H1 (cell line): ENCODE results near the gene CHRNA1. TPM values are rescaled to one million over a fixed set of nuclear protein-coding genes. Genes with fewer than 3 reads are reported as not detected.

Experiments used
- CTCF ChIA-PET: fragments of 300-600 bp; sonication (Branson Sonifier 250); formaldehyde crosslinking; loops from one replicate; lab custom pipeline; 2021; ENCODE audit not compliant: partially characterized antibody; lab: Charles Lee
- POLR2A ChIA-PET: fragments of 300-600 bp; sonication (Branson Sonifier 250); formaldehyde crosslinking; loops from one replicate; lab custom pipeline; 2021; ENCODE audit warnings: inconsistent platforms; ENCODE audit not compliant: partially characterized antibody; lab: Charles Lee
- DNase-seq, 2 experiments: peaks; one replicate each; pipeline versions ENCODE4 v3.0.0 to v3.0.0-alpha.2; 2010 to 2022; ENCODE audit warnings: low spot score in 2 of 2, low read depth in 1 of 2, mixed read lengths in 1 of 2
- FAIRE-seq: peaks from 2 replicates; lab custom pipeline; 2011; peaks lifted over from hg19 to GRCh38; lab: Jason Lieb, UNC
- H2AFZ ChIP-seq: 2 replicates; pipeline ENCODE4 v1.8.1; 2012; ENCODE audit warnings: low read length, inconsistent platforms
- H2AK5ac ChIP-seq: 2 replicates; pipeline ENCODE4 v1.6.1; 2013; ENCODE audit warnings: low read depth, low read length
- H2BK120ac ChIP-seq: replicated peaks from 2 replicates; pipeline ENCODE3; 2013; ENCODE audit warnings: low read depth, low read length, inconsistent platforms
- H2BK12ac ChIP-seq: 2 replicates; pipeline ENCODE4 v1.6.1; 2013; ENCODE audit warnings: low read depth, low read length
- H2BK15ac ChIP-seq: 2 replicates; pipeline ENCODE4 v1.6.1; 2013; ENCODE audit warnings: low read length
- H2BK20ac ChIP-seq: 2 replicates; pipeline ENCODE4 v1.6.1; 2013; ENCODE audit warnings: low read length
- H2BK5ac ChIP-seq: 2 replicates; pipeline ENCODE4 v1.6.1; 2013; ENCODE audit warnings: low read depth, low read length
- H3K14ac ChIP-seq: 2 replicates; pipeline ENCODE4 v1.6.1; 2013; ENCODE audit warnings: inconsistent platforms; ENCODE audit not compliant: insufficient read length
- H3K18ac ChIP-seq: 2 replicates; pipeline ENCODE4 v1.6.1; 2013; ENCODE audit warnings: low read length; ENCODE audit errors: extremely low read depth
- H3K23ac ChIP-seq: 2 replicates; pipeline ENCODE4 v1.6.1; 2013; ENCODE audit warnings: inconsistent platforms; ENCODE audit not compliant: insufficient read length
- H3K23me2 ChIP-seq: 2 replicates; pipeline ENCODE4 v1.6.1; 2013; ENCODE audit warnings: low read depth, low read length
- H3K27ac ChIP-seq: 2 replicates; pipeline ENCODE4 v1.6.1; 2011; ENCODE audit warnings: low read depth, low read length, inconsistent platforms
- H3K27me3 ChIP-seq, 4 experiments: replicated peaks in 1 of 4; 1 replicate in 1 of 4; 2 replicates in 3 of 4; pipeline versions ENCODE4 v1.6.1 to v1.8.1; 2011 to 2013; ENCODE audit warnings: low read length in 3 of 4, mild to moderate bottlenecking in 3 of 4, inconsistent platforms in 2 of 4, mixed read lengths in 2 of 4, moderate library complexity in 1 of 4; ENCODE audit not compliant: control insufficient read depth in 3 of 4, insufficient read depth in 3 of 4; ENCODE audit errors: extremely low read depth in 1 of 4
- H3K36me3 ChIP-seq, 4 experiments: 2 replicates each; pipeline versions ENCODE4 v1.6.1 to v1.8.1; 2011 to 2013; ENCODE audit warnings: mild to moderate bottlenecking in 4 of 4, low read length in 3 of 4, moderate library complexity in 2 of 4, control low read depth in 1 of 4, inconsistent platforms in 1 of 4; ENCODE audit not compliant: insufficient read depth in 4 of 4, control insufficient read depth in 2 of 4
- H3K4ac ChIP-seq: replicated peaks from 2 replicates; pipeline ENCODE3; 2013; ENCODE audit warnings: low read length, low read depth, mixed read lengths, inconsistent platforms; ENCODE audit not compliant: insufficient read length
- H3K4me1 ChIP-seq, 4 experiments: replicated peaks in 1 of 4; 1 replicate in 1 of 4; 2 replicates in 3 of 4; pipeline versions ENCODE4 v1.6.1 to v1.8.1; 2011 to 2013; ENCODE audit warnings: low read length in 3 of 4, inconsistent platforms in 2 of 4, mixed read lengths in 1 of 4; ENCODE audit not compliant: insufficient read depth in 4 of 4, control insufficient read depth in 3 of 4
- H3K4me2 ChIP-seq, 2 experiments: 2 replicates each; pipeline versions ENCODE4 v1.6.1 to v1.8.1; 2011 to 2013; ENCODE audit warnings: low read depth in 2 of 2, low read length in 2 of 2, control low read depth in 1 of 2, inconsistent platforms in 1 of 2, mild to moderate bottlenecking in 1 of 2; ENCODE audit not compliant: insufficient read depth in 1 of 2
- H3K4me3 ChIP-seq, 4 experiments: fragments of 200-600, 300-600 bp in 1 of 4; sonication (generic), shearing (Covaris generic), sonication (Bioruptor Twin) in 1 of 4; 2 replicates each; pipeline versions ENCODE4 v1.5.1 to v1.8.1; 2011 to 2016; ENCODE audit warnings: low read length in 4 of 4, low read depth in 3 of 4, control low read depth in 2 of 4, inconsistent platforms in 2 of 4, mild to moderate bottlenecking in 2 of 4, mixed read lengths in 1 of 4, moderate library complexity in 1 of 4; ENCODE audit not compliant: insufficient read depth in 2 of 4; ENCODE audit errors: extremely low read depth in 1 of 4
- H3K56ac ChIP-seq: replicated peaks from 2 replicates; pipeline ENCODE3; 2013; ENCODE audit warnings: low read depth, mild to moderate bottlenecking, mixed read lengths, low read length, inconsistent platforms; ENCODE audit not compliant: insufficient read length
- H3K79me1 ChIP-seq: 2 replicates; pipeline ENCODE4 v1.6.1; 2013; ENCODE audit warnings: low read depth, low read length, control low read depth
- H3K79me2 ChIP-seq, 2 experiments: 2 replicates each; pipeline versions ENCODE4 v1.6.1 to v1.8.1; 2012 to 2013; ENCODE audit warnings: low read length in 2 of 2, mild to moderate bottlenecking in 2 of 2, inconsistent platforms in 1 of 2; ENCODE audit not compliant: insufficient read depth in 2 of 2, control insufficient read depth in 1 of 2
- H3K9ac ChIP-seq, 4 experiments: replicated peaks in 1 of 4; 1 replicate in 1 of 4; 2 replicates in 3 of 4; pipeline versions ENCODE4 v1.6.1 to v1.8.1; 2011 to 2013; ENCODE audit warnings: low read depth in 3 of 4, low read length in 3 of 4, control low read depth in 2 of 4, mild to moderate bottlenecking in 2 of 4, moderate library complexity in 2 of 4, inconsistent platforms in 1 of 4; ENCODE audit errors: extremely low read depth in 1 of 4
- H3K9me3 ChIP-seq, 2 experiments: 2 replicates each; pipeline versions ENCODE4 v1.6.1 to v1.8.1; 2012 to 2013; ENCODE audit warnings: mild to moderate bottlenecking in 2 of 2, moderate library complexity in 2 of 2, control low read depth in 1 of 2, inconsistent platforms in 1 of 2, low read depth in 1 of 2, low read length in 1 of 2, mixed read lengths in 1 of 2; ENCODE audit not compliant: insufficient read depth in 2 of 2
- H4K20me1 ChIP-seq, 2 experiments: replicated peaks in 1 of 2; 2 replicates each; pipeline versions ENCODE3 to v1.8.1; 2011 to 2013; ENCODE audit warnings: inconsistent platforms in 2 of 2, low read length in 2 of 2, mild to moderate bottlenecking in 1 of 2; ENCODE audit not compliant: insufficient read depth in 2 of 2, control insufficient read depth in 1 of 2
- H4K5ac ChIP-seq: 2 replicates; pipeline ENCODE4 v1.6.1; 2013; ENCODE audit warnings: low read length, low read depth, mixed read lengths, inconsistent platforms; ENCODE audit not compliant: insufficient read length
- H4K8ac ChIP-seq: 2 replicates; pipeline ENCODE4 v1.8.0; 2013; ENCODE audit warnings: mild to moderate bottlenecking, moderate library complexity, low read length, inconsistent platforms; ENCODE audit not compliant: insufficient read depth; ENCODE audit errors: extremely low read depth
- H4K91ac ChIP-seq: replicated peaks from 2 replicates; pipeline ENCODE3; 2013; ENCODE audit warnings: low read length, mixed read lengths, inconsistent platforms; ENCODE audit not compliant: insufficient read length
- ATF3 ChIP-seq: IDR thresholded peaks from 2 replicates; pipeline ENCODE4 v1.6.1; 2011; ENCODE audit warnings: low read depth, mild to moderate bottlenecking, low read length; ENCODE audit not compliant: insufficient read depth
- CREB1 ChIP-seq: IDR thresholded peaks from 2 replicates; pipeline ENCODE4 v1.6.1; 2012; ENCODE audit warnings: inconsistent platforms
- CTCF ChIP-seq, 3 experiments: IDR thresholded peaks; 1 replicate in 2 of 3; 2 replicates in 1 of 3; pipeline versions ENCODE4 v1.5.1 to v1.6.1; 2011; ENCODE audit warnings: low read length in 3 of 3, mild to moderate bottlenecking in 3 of 3, inconsistent platforms in 2 of 3, low read depth in 1 of 3, moderate library complexity in 1 of 3; ENCODE audit not compliant: insufficient read depth in 1 of 3; ENCODE audit errors: control extremely low read depth in 1 of 3
- RAD21 ChIP-seq, 2 experiments: IDR thresholded peaks in 1 of 2; conservative IDR thresholded peaks in 1 of 2; 2 replicates each; pipeline ENCODE4 v1.6.1; 2011; ENCODE audit warnings: low read depth in 2 of 2, low read length in 2 of 2, improper control_type of control experiment in 1 of 2, inconsistent platforms in 1 of 2, mild to moderate bottlenecking in 1 of 2, moderate library complexity in 1 of 2
- RXRA ChIP-seq: IDR thresholded peaks from 2 replicates; pipeline ENCODE4 v1.6.1; 2011; ENCODE audit warnings: low read depth, mild to moderate bottlenecking, low read length, moderate library complexity; ENCODE audit not compliant: insufficient read depth
- YY1 ChIP-seq: IDR thresholded peaks from 2 replicates; pipeline ENCODE4 v1.6.1; 2011; ENCODE audit warnings: low read depth, mild to moderate bottlenecking, low read length
- WGBS, 2 experiments: shearing (Covaris generic) in 1 of 2; methylation state at CpG; one replicate each; pipeline versions ENCODE4 v1.1.6 to v1.1.7; 2013 to 2015; ENCODE audit warnings: low lambda C conversion rate in 2 of 2, mixed read lengths in 2 of 2, inconsistent platforms in 1 of 2, low coverage in 1 of 2, missing lambda C conversion rate in 1 of 2; ENCODE audit not compliant: insufficient replicate concordance in 2 of 2, insufficient coverage in 1 of 2, insufficient read length in 1 of 2; ENCODE audit errors: extremely low coverage in 1 of 2, missing lambda C conversion rate in 1 of 2; 5-methylcytosine and 5-hydroxymethylcytosine counted together
- polyA plus RNA-seq, 7 experiments: library from polyadenylated mRNA; depleted of rRNA in 3 of 7; stranded (reverse) in 5 of 7; unstranded in 2 of 7; fragments of >200 nt in 5 of 7; fragments of 200-250 nt in 2 of 7; gene quantifications; 1 replicate in 5 of 7; 2 replicates in 1 of 7; 4 replicates in 1 of 7; pipeline versions ENCODE4 v1.2.1 to v1.2.3, GENCODE V29; 2011 to 2013; ENCODE audit warnings: missing spikeins in 2 of 7, mixed read lengths in 2 of 7
- total RNA-seq: library from RNA; stranded (reverse); fragmentation: NEBNext Ultra II Directional; extraction: Animal tissue kit (Norgen Biotek cat#: 25700); gene quantifications from 2 replicates; pipeline ENCODE4 v1.2.1, GENCODE V29; 2021

CHRNA1 gene
- total and polyA plus RNA-seq, 2 of the 8 experiments (the other 6 are each of a cell fraction or from before 2014, with no cell fraction given): 0.11 to 0.15 TPM

GRCh38 chr2:174776223-174776622 lies 12.0 kb upstream of the CHRNA1 start:
- Histone ChIP-seq H3K4ac (no peak overlapping the region), H3K18ac (peak overlapping the region; percentile 80; the same call in 1 of the 2 replicates), H3K23me2 (no peaks in the 10 kb centered on the region), H3K9me3 (no peaks in the 10 kb centered on the region), H2BK12ac (peak overlapping the region; percentile 88; the same call in 1 of the 2 replicates), H4K5ac (no peak overlapping the region), H3K56ac (no peak overlapping the region), H3K9ac (no peak overlapping the region), H4K91ac (peak overlapping the region; percentile 68)
- peak; percentile 76 for FAIRE-seq
- WGBS, 2 experiments: 64% methylated on average over 6 of the region's 6 CpGs; no CpG with 5 or more reads in 1 of the 2 experiments
- CTCF ChIA-PET: interaction anchor here (0.6 to 12.2 kb wide), 38 partner anchors 9 to 328 kb away, joined by 3 to 249 read pairs (median 5); partner anchors contain the start of gene CHRNA1
- 0 out of 2 replicates have a peak, but pooled peaks have one; percentile 21 for TF ChIP-seq RXRA
- TF ChIP-seq CTCF (IDR thresholded peaks at IDR 0.05; ENCODE audit: control extremely low read depth in 1 of 3, insufficient read depth in 1 of 3, low read depth in 1 of 3, low read length in 3 of 3): peak; percentile 90 to 99 (median 93)
- no peak for TF ChIP-seq ATF3
- 0 out of 2 replicates have a peak, but pooled peaks have one; percentile 46 for TF ChIP-seq CREB1
- 0 out of 2 replicates have a peak, but pooled peaks have one; percentile 31 for TF ChIP-seq YY1
- peak; percentile 72 to 83 for TF ChIP-seq RAD21 (IDR thresholded peaks at IDR 0.05 in 1 of 2, conservative IDR thresholded peaks at IDR 0.05 in 1 of 2; ENCODE audit: low read depth in 2 of 2, low read length in 2 of 2)
- TF ChIP-seq, all 59 proteins: peak for 5
- Histone ChIP-seq H2BK5ac (peak overlapping the region; percentile 60; the same call in 1 of the 2 replicates), H3K4me1 (peaks cover 8 to 25% (median 10%) of the 10 kb centered on the region in 4 experiments), H4K8ac (no peak overlapping the region), H2BK20ac (peak overlapping the region; percentile 49; the same call in 1 of the 2 replicates), H3K79me2 (no peaks in the 10 kb centered on the region), H3K23ac (no peak overlapping the region), H3K4me2 (no peak overlapping the region), H2AK5ac (no peak overlapping the region), H3K4me3 (no peak overlapping the region), H3K27ac (no peak overlapping the region), H3K79me1 (no peaks in the 10 kb centered on the region), H2BK15ac (0 out of 2 replicates have a peak overlapping the region, but pooled peaks have one; percentile 90), H2BK120ac (peak overlapping the region; percentile 62), H3K14ac (no peak overlapping the region), H3K36me3 (no peaks in the 10 kb centered on the region), H2AFZ (no peak overlapping the region), H4K20me1 (no peaks in the 10 kb centered on the region), H3K27me3 (no peaks in the 10 kb centered on the region)
- POLR2A ChIA-PET: interaction anchor here (1.3 to 5.4 kb wide), 3 partner anchors 11 to 20 kb away, joined by 3 to 50 read pairs (median 3); partner anchors contain the start of gene CHRNA1
- peak in 1 of 2 experiments; percentile 89 for DNase-seq
